H54 (cell line): ENCODE data around the gene GET4.

ENCODE experiments used
- DNase-seq: peaks from one replicate; pipeline ENCODE4 v3.0.0; 2011; ENCODE audit warnings: low spot score, mixed read lengths; ENCODE audit not compliant: insufficient read length
- FAIRE-seq: peaks from 3 replicates; lab custom pipeline; 2011; peaks lifted over from hg19 to GRCh38; lab: Jason Lieb, UNC
- POLR2A ChIP-seq: IDR thresholded peaks from 2 replicates; pipeline ENCODE4 v1.6.1; 2011; ENCODE audit warnings: low read depth, mild to moderate bottlenecking, low read length

The GET4 gene

GRCh38 chr7:876077-876971 is at the start of gene GET4:
GET4 (plus strand) TSS chr7:876554; CDS start chr7:876646, 92 bp downstream.
- TF ChIP-seq POLR2A, result peak; percentile 91
- FAIRE-seq (no peak), DNase-seq (peak; percentile 98)

GRCh38 chr7:828793-829561 is 47.4 kb upstream of the GET4 start:
- no peak for TF ChIP-seq POLR2A
- no peak for FAIRE-seq
- DNase-seq, result no peak

GRCh38 chr7:830069-830468 is 46.3 kb upstream of the GET4 start:
- DNase-seq (no peak), FAIRE-seq (no peak)
- no peak for TF ChIP-seq POLR2A

GRCh38 chr7:831596-832166 is 44.7 kb upstream of the GET4 start:
- FAIRE-seq, result peak; percentile 15
- DNase-seq, result peak; percentile 70
- TF ChIP-seq POLR2A, result no peak

GRCh38 chr7:832167-832967 is 44.0 kb upstream of the GET4 start, which contains the start of gene SUN1:
SUN1 (plus strand) TSS chr7:832476; CDS start chr7:832525, 49 bp downstream.
- no peak for TF ChIP-seq POLR2A
- FAIRE-seq, result peak; percentile 36
- DNase-seq, result peak; percentile 82

GRCh38 chr7:832968-833424 is 43.4 kb upstream of the GET4 start:
- FAIRE-seq, result no peak
- DNase-seq, result no peak
- no peak for TF ChIP-seq POLR2A

- TF ChIP-seq POLR2A, result no peak
- no peak for FAIRE-seq
- no peak for DNase-seq
Measured at GRCh38 chr7:833601-834258, 42.6 kb upstream of the GET4 start.

GRCh38 chr7:834277-834676 is 42.1 kb upstream of the GET4 start:
- DNase-seq (no peak), FAIRE-seq (no peak)
- no peak for TF ChIP-seq POLR2A

GRCh38 chr7:835021-835420 is 41.3 kb upstream of the GET4 start:
- no peak for TF ChIP-seq POLR2A
- FAIRE-seq (no peak), DNase-seq (no peak)

GRCh38 chr7:835485-836401 is 40.6 kb upstream of the GET4 start:
- no peak for FAIRE-seq
- DNase-seq, result no peak
- TF ChIP-seq POLR2A, result no peak

GRCh38 chr7:836429-836828 is 39.9 kb upstream of the GET4 start:
- no peak for FAIRE-seq
- no peak for DNase-seq
- no peak for TF ChIP-seq POLR2A

GRCh38 chr7:837001-837400 is 39.4 kb upstream of the GET4 start:
- DNase-seq, result no peak
- no peak for TF ChIP-seq POLR2A
- no peak for FAIRE-seq
